Suprapubic skin (tissue), 3 donors: Measurements from ENCODE around the gene SHISA7.

Experiments used
- POLR2A ChIP-seq, 2 donors: fragments of 450-650 bp; IDR thresholded peaks; one replicate each; pipeline ENCODE4 v1.6.1; 2017; ENCODE audit warnings: antibody characterized with exemption in 2 of 2, mild to moderate bottlenecking in 2 of 2, moderate library complexity in 2 of 2
- TF ChIP-seq, protein P1 (sequence below), 2 donors: fragments of 200-600 bp in 1 of 2; fragments of 450-650 bp in 1 of 2; sonication (generic) in 1 of 2; IDR thresholded peaks; one replicate each; pipeline ENCODE4 v1.5.1; 2016 to 2019; ENCODE audit warnings: antibody characterized with exemption in 2 of 2, mild to moderate bottlenecking in 1 of 2, moderate library complexity in 1 of 2

DNA sequence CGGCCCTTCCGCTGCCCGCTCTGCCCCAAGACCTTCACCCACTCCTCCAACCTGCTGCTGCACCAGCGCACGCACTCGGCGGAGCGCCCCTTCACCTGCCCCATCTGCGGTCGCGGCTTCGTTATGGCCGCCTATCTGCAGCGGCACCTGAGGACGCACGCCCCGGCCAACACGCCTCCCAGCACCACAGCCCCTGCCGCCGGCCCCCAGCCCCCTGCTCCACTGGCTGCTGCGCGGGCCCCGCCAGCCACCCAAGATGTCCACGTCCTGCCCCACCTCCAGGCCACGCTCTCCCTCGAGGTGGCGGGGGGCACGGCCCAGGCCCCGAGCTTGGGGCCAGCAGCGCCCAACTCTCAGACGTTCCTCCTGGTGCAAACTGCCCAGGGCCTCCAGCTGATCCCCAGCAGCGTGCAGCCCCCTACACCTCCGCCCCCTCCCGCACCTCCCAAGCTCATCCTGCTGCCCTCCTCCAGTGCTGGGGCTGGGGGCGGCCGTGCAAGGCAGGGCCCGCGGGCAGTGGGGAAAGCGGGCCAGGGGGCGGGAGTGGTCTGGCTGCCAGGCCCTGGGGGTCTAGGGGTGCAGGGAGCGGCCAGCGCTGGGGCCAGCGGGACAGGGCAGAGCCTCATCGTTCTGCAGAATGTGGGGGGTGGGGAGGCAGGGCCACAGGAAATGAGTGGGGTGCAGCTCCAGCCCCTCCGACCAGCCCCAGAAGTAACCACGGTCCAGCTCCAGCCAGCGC, 40.0 kb upstream of the SHISA7 start:
- no peak for TF ChIP-seq POLR2A (IDR thresholded peaks at IDR 0.05)
- TF ChIP-seq, protein P1, sequence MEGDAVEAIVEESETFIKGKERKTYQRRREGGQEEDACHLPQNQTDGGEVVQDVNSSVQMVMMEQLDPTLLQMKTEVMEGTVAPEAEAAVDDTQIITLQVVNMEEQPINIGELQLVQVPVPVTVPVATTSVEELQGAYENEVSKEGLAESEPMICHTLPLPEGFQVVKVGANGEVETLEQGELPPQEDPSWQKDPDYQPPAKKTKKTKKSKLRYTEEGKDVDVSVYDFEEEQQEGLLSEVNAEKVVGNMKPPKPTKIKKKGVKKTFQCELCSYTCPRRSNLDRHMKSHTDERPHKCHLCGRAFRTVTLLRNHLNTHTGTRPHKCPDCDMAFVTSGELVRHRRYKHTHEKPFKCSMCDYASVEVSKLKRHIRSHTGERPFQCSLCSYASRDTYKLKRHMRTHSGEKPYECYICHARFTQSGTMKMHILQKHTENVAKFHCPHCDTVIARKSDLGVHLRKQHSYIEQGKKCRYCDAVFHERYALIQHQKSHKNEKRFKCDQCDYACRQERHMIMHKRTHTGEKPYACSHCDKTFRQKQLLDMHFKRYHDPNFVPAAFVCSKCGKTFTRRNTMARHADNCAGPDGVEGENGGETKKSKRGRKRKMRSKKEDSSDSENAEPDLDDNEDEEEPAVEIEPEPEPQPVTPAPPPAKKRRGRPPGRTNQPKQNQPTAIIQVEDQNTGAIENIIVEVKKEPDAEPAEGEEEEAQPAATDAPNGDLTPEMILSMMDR (IDR thresholded peaks at IDR 0.05): no peak
